Activated naive CD4-positive, alpha-beta T cell treated with anti-CD3 and anti-CD28 coated beads, Interleukin-2, amount 10 ng/mL, durations not matched to agents 7 days and 5 days (primary cell): ENCODE measurements around the gene DIPK1C.

Experiments used
- CTCF ChIA-PET: fragments of 350-600 bp; sonication (Branson Sonifier 250); formaldehyde crosslinking; loops from one replicate; lab custom pipeline; 2021; ENCODE audit warnings: antibody characterized with exemption; lab: Charles Lee
- DNase-seq: peaks from one replicate; pipeline ENCODE4 v3.0.0-alpha.2; 2020
- H3K27ac Mint-ChIP-seq: one replicate; pipeline ENCODE4 v1.8.0; 2021; ENCODE audit warnings: mild to moderate bottlenecking, moderate library complexity, mixed read lengths
- H3K27me3 Mint-ChIP-seq: one replicate; pipeline ENCODE4 v1.8.0; 2021; ENCODE audit warnings: mild to moderate bottlenecking, mixed read lengths
- H3K36me3 Mint-ChIP-seq: one replicate; pipeline ENCODE4 v1.8.0; 2021; ENCODE audit warnings: mixed read lengths
- H3K4me1 Mint-ChIP-seq: one replicate; pipeline ENCODE4 v1.8.0; 2021; ENCODE audit warnings: mixed read lengths
- H3K4me3 Mint-ChIP-seq: one replicate; pipeline ENCODE4 v1.8.0; 2021; ENCODE audit warnings: mild to moderate bottlenecking, moderate library complexity, mixed read lengths
- H3K9me3 Mint-ChIP-seq: one replicate; pipeline ENCODE4 v1.8.0; 2021; ENCODE audit warnings: mixed read lengths

Gene DIPK1C

GRCh38 chr18:74414953-74415515, 42.1 kb downstream of the DIPK1C start:
- H3K27me3 Mint-ChIP-seq, result peaks cover 57% of the 10 kb centered on the region
- H3K27ac Mint-ChIP-seq, result no peak overlapping the region
- CTCF ChIA-PET, result no interaction called here
- peaks cover 22% of the 10 kb centered on the region for H3K4me1 Mint-ChIP-seq
- DNase-seq, result no peak
- H3K9me3 Mint-ChIP-seq, result no peaks in the 10 kb centered on the region
- no peak overlapping the region for H3K4me3 Mint-ChIP-seq
- peaks cover 5% of the 10 kb centered on the region for H3K36me3 Mint-ChIP-seq

DNA sequence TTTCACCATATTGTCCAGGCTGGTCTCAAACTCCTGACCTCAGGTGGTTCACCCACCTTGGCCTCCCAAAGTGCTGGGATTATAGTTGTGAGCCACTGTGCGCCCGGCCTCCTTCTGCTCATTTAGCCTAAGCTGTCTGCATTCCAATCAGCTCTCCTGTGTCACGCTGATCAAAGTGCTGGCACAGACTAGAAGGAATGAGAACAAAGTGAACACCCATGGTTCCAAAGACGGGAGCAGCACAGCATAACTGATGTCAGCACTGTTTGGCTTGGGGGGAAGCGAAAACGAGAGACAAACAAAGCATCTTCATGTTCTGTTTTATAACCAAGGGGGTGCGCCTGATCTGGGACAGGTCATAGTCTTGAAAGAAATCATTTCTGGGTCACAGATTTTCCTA, 43.3 kb downstream of the DIPK1C start:
- Mint-ChIP-seq H3K36me3 (peaks cover 7% of the 10 kb centered on the region), H3K27ac (no peak overlapping the region), H3K27me3 (peaks cover 45% of the 10 kb centered on the region), H3K4me1 (peaks cover 28% of the 10 kb centered on the region), H3K9me3 (no peaks in the 10 kb centered on the region), H3K4me3 (no peak overlapping the region)
- DNase-seq, result no peak
- CTCF ChIA-PET, result interaction anchor here (0.6 to 0.7 kb wide), 2 partner anchors 16 to 79 kb away, joined by 3 read pairs; no protein-coding TSS in a partner anchor

DNA sequence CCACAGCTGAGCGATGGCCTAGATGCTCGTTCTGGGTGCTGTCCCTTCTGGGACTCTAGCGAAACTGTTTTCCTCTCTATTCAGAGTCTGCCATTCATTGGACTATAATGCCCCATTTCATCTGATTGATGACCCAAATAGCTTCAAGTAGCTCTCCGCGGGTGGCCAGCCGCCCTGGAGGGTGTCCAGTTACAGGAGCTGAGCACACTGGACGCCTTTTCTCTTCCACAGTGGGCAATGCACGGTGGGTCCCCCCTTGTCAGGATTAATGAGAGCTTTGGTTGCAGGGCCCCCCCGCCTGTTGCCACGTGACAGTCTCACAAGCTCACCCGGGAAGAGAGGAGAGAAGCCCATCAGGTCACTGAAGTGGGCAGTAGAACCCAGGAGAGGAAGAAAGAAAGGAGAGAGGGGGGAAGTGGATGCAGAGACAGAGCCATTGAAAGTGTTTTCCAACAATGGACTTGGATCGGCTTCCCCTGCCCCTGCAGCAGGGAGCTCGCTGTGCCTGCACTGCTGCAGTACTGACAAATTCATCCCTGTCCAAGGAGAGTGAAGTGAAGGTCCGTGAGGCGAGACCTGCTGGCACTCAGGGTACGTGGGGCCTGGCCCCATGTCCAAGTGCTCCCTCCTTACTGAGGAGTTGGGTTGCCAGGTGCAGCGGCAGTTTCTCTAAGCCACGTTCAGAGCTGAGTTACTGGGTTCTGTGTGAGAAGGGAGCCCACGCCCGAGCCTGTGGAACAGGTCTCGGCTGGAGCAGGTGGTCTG, 44.8 kb downstream of the DIPK1C start:
- peaks cover 12% of the 10 kb centered on the region for H3K36me3 Mint-ChIP-seq
- DNase-seq, result no peak
- CTCF ChIA-PET, result no interaction called here
- H3K27ac Mint-ChIP-seq, result no peak overlapping the region
- peaks cover 3% of the 10 kb centered on the region for H3K9me3 Mint-ChIP-seq
- H3K27me3 Mint-ChIP-seq, result peaks cover 35% of the 10 kb centered on the region
- H3K4me1 Mint-ChIP-seq, result peaks cover 43% of the 10 kb centered on the region
- H3K4me3 Mint-ChIP-seq, result no peak overlapping the region

- H3K36me3 Mint-ChIP-seq, result peaks cover 12% of the 10 kb centered on the region
- CTCF ChIA-PET, result no interaction called here
- H3K4me3 Mint-ChIP-seq, result no peak overlapping the region
- H3K4me1 Mint-ChIP-seq, result peaks cover 46% of the 10 kb centered on the region
- peaks cover 29% of the 10 kb centered on the region for H3K27me3 Mint-ChIP-seq
- H3K27ac Mint-ChIP-seq, result no peak overlapping the region
- peaks cover 3% of the 10 kb centered on the region for H3K9me3 Mint-ChIP-seq
- DNase-seq, result peak; percentile 38
Measured at GRCh38 chr18:74411475-74411874, 45.6 kb downstream of the DIPK1C start.

DNA sequence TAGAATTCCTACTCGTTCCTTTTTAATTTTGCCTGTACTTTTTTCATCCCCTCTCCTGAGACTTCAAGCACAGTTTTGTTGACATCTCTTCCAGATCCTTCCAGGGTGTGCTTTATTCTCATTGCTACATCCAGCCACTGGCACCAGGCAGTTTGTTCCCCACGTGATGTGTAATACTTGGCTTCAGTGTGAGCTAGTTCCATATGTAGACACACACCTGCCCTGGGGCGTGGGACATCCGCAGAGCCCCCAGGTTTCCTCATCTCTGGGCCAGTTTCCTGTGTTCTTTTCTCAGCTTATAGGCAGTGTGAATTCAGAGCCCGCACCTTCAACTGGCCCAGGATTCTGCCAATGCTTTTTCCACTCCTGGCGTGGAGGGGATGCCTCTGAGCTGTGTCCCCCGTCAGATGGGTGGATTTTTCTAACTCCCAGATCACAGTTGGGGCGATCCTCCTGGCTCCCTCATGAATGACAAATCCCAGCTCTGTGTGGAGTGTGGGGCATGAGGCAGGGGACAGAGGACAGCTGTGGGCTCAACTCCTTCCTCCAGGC, 46.6 kb downstream of the DIPK1C start:
- Mint-ChIP-seq H3K36me3 (peaks cover 12% of the 10 kb centered on the region), H3K9me3 (peaks cover 3% of the 10 kb centered on the region), H3K27ac (peak overlapping the region; percentile 1), H3K4me1 (peaks cover 55% of the 10 kb centered on the region), H3K4me3 (no peak overlapping the region), H3K27me3 (peaks cover 29% of the 10 kb centered on the region)
- CTCF ChIA-PET, result interaction anchor here (0.9 to 1.1 kb wide), 3 partner anchors 32 to 86 kb away, joined by 3 read pairs; partner anchors contain the start of gene CNDP2
- DNase-seq, result no peak

DNA sequence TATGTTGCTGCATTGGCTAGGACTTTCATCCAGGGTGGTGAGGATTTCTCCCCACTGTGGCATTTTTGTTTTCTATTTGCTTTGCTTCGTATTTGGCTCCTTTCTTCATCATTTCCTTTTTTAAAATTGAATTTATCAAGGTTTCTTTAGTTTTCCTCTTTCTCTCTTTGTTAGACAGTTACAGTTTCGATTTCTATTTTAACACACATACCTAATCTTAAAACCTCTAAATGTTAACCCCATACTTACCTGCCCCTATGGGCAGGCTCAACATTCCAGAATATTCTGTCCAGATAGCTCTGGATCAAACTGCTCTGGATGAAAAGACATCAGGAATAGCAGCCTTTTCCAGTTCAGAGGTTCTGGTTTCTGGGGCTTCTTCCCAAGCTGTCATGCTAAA, 49.2 kb downstream of the DIPK1C start:
- no peak for DNase-seq
- Mint-ChIP-seq H3K27ac (peak overlapping the region; percentile 97), H3K4me3 (peak overlapping the region; percentile 68), H3K36me3 (peaks cover 12% of the 10 kb centered on the region), H3K27me3 (peaks cover 23% of the 10 kb centered on the region), H3K4me1 (peaks cover 60% of the 10 kb centered on the region), H3K9me3 (peaks cover 5% of the 10 kb centered on the region)
- CTCF ChIA-PET, result interaction anchor here (1.0 kb wide), 1 partner anchor 55 kb away, joined by 3 read pairs; no protein-coding TSS in a partner anchor

GRCh38 chr18:74402806-74403433, 54.2 kb downstream of the DIPK1C start:
- peaks cover 2% of the 10 kb centered on the region for H3K9me3 Mint-ChIP-seq
- peaks cover 46% of the 10 kb centered on the region for H3K4me1 Mint-ChIP-seq
- DNase-seq, result no peak
- H3K27ac Mint-ChIP-seq, result no peak overlapping the region
- H3K36me3 Mint-ChIP-seq, result peaks cover 5% of the 10 kb centered on the region
- H3K27me3 Mint-ChIP-seq, result peaks cover 36% of the 10 kb centered on the region
- H3K4me3 Mint-ChIP-seq, result no peak overlapping the region
- CTCF ChIA-PET, result interaction anchor here (1.2 kb wide), 1 partner anchor 91 kb away, joined by 5 read pairs; no protein-coding TSS in a partner anchor

DNA sequence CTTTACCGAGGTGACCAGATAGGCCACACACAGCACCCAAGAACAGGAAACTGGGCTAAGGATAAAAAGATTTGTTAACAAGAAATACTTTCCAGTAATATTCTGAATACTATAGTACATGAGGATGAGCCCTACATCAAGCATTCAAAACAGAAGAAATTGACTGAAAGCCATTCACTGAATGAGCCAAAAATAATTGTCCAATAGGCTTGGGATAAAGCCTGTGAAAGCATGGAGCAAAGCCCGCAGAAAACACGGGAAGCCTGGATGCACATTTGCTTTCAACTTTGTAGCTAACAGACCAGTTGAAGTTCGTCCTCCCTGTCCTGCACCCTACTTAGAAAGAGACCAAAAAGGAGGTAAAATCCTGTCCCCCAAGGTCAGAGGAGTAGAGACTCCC, 56.3 kb downstream of the DIPK1C start:
- Mint-ChIP-seq H3K27ac (no peak overlapping the region), H3K9me3 (peaks cover 2% of the 10 kb centered on the region), H3K4me3 (no peak overlapping the region), H3K4me1 (peaks cover 30% of the 10 kb centered on the region), H3K36me3 (no peaks in the 10 kb centered on the region), H3K27me3 (peaks cover 53% of the 10 kb centered on the region)
- DNase-seq, result no peak
- CTCF ChIA-PET, result interaction anchor here (1.1 kb wide), 1 partner anchor 151 kb away, joined by 3 read pairs; no protein-coding TSS in a partner anchor

DNA sequence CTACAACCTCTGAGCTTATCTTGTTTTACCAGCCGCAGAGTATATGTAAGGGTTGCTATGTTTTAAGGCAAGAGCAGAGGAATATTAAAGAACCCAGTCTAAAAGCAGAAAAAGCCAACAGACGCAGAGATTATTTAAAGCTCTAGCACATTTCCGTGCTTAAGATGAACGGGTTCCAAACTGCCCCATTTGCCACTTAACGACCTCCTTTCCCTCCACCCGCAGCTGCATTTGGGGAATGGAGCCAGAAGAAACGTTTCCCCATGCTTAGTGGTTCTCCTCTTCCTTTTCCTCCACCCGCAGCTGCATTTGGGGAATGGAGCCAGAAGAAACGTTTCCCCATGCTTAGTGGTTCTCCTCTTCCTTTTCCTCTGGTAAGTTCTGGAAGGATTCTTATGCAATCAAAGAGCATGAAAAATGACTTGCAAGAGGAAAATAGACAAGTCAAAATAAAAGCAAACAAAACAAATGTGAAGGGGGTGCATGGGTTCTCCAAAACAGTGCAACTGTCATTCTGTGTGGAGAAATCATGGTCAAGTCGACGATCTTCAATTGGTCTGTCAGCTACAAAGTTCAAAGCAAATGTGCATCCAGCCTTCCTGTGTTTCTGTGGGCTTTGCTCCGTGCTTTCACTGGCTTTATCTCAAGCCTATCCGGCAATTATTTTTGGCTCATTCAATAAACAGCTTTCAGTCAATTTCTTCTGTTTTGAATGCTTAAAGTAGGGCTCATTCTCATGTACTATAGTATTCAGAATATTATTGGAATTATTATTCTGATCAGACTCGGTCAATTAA, 57.8 kb downstream of the DIPK1C start:
- Mint-ChIP-seq H3K4me1 (peaks cover 22% of the 10 kb centered on the region), H3K9me3 (no peaks in the 10 kb centered on the region), H3K36me3 (no peaks in the 10 kb centered on the region), H3K27ac (no peak overlapping the region), H3K27me3 (peaks cover 68% of the 10 kb centered on the region), H3K4me3 (no peak overlapping the region)
- CTCF ChIA-PET, result interaction anchor here (1.0 kb wide), 1 partner anchor 38 kb away, joined by 4 read pairs; no protein-coding TSS in a partner anchor
- DNase-seq, result no peak

DNA sequence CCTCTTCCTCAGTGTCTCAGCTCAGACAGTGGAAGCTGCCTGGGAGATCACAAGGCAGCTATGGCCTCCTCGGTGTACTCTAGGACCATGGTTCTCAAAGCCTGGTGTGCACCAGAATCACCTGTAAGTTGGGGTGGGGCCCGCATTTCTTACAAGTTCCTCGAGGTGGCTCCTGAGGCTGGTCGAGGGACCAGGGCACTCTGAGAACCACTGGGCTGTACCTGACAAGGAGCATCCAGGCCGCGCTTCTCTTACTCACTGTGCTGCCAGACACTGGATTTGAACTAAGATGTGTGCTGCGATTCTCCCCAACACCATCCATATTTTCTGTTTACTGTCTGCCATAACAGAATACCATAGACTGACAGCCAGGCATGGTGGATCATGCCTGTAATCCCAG, 59.5 kb downstream of the DIPK1C start:
- Mint-ChIP-seq H3K4me3 (no peak overlapping the region), H3K27me3 (peaks cover 75% of the 10 kb centered on the region), H3K4me1 (peaks cover 22% of the 10 kb centered on the region), H3K36me3 (no peaks in the 10 kb centered on the region), H3K27ac (no peak overlapping the region), H3K9me3 (no peaks in the 10 kb centered on the region)
- CTCF ChIA-PET, result no interaction called here
- DNase-seq, result no peak

GRCh38 chr18:74396171-74397169, 60.6 kb downstream of the DIPK1C start:
- no peak overlapping the region for H3K4me3 Mint-ChIP-seq
- no peaks in the 10 kb centered on the region for H3K36me3 Mint-ChIP-seq
- peaks cover 82% of the 10 kb centered on the region for H3K27me3 Mint-ChIP-seq
- DNase-seq, result no peak
- no peaks in the 10 kb centered on the region for H3K9me3 Mint-ChIP-seq
- peaks cover 21% of the 10 kb centered on the region for H3K4me1 Mint-ChIP-seq
- no peak overlapping the region for H3K27ac Mint-ChIP-seq
- CTCF ChIA-PET, result no interaction called here

- DNase-seq, result no peak
- no peaks in the 10 kb centered on the region for H3K9me3 Mint-ChIP-seq
- peaks cover 23% of the 10 kb centered on the region for H3K4me1 Mint-ChIP-seq
- H3K36me3 Mint-ChIP-seq, result no peaks in the 10 kb centered on the region
- H3K27me3 Mint-ChIP-seq, result peaks cover 77% of the 10 kb centered on the region
- H3K4me3 Mint-ChIP-seq, result no peak overlapping the region
- no peak overlapping the region for H3K27ac Mint-ChIP-seq
- CTCF ChIA-PET, result no interaction called here
Measured at GRCh38 chr18:74395648-74396154, 61.4 kb downstream of the DIPK1C start.
